Lower leg skin (tissue), 3 donors: ENCODE measurements around the gene RHBDF1.

Experiments used
- CTCF ChIP-seq, 3 donors: fragments of 450-650 bp; IDR thresholded peaks; one replicate each; pipeline ENCODE4 v1.5.1; 2016; ENCODE audit warnings: antibody characterized with exemption in 3 of 3, mild to moderate bottlenecking in 3 of 3, moderate library complexity in 2 of 3
- POLR2A ChIP-seq, 2 donors: fragments of 450-650 bp; IDR thresholded peaks; one replicate each; pipeline ENCODE4 v1.6.1; 2016 to 2017; ENCODE audit warnings: antibody characterized with exemption in 2 of 2, mild to moderate bottlenecking in 1 of 2, moderate library complexity in 1 of 2

DNA sequence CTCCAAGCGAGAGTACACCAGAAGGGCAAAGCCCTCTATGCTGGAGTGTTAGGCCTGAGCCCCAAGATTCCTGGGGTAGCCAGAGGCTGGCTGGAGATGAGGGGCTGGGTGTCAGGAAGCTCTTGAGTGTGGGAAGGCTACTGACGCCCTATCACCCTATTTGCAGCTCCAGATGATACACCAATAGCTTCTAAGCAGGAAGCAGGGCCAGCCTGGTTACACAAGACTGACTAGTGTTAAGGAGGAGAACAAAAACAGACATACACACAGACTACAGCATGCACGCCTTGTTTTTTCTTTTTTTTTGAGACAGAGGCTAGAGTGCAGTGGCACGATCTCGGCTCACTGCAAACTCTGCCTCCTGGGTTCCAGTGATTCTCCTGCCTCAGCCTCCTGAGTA lies 34.9 kb downstream of the RHBDF1 start:
- no peak for TF ChIP-seq CTCF (IDR thresholded peaks at IDR 0.05)
- no peak for TF ChIP-seq POLR2A (IDR thresholded peaks at IDR 0.05)
